Astrocyte of the cerebellum (primary cell): ENCODE results near the gene PPP1R16B.

Source experiments
- DNase-seq: peaks from one replicate; pipeline ENCODE4 v3.0.0-alpha.2; 2011; ENCODE audit warnings: low read depth
- H3K4me3 ChIP-seq: 2 replicates; pipeline ENCODE4 v1.5.1; 2011; ENCODE audit warnings: mild to moderate bottlenecking, low read depth, low read length, moderate library complexity
- in situ Hi-C: cut with HindIII; loops from 2 replicates; pipeline ENCODE4 v1.10.0; 2017; ENCODE audit warnings: low sequenced_read_pairs
- TF ChIP-seq, protein P1 (sequence below): IDR thresholded peaks from 2 replicates; pipeline ENCODE4 v1.5.1; 2012; ENCODE audit warnings: low read length, low read depth, moderate library complexity, mild to moderate bottlenecking; ENCODE audit errors: missing control alignments

Gene PPP1R16B

GRCh38 chr20:38871560-38871953, 66.1 kb downstream of the PPP1R16B start:
- TF ChIP-seq, protein P1, sequence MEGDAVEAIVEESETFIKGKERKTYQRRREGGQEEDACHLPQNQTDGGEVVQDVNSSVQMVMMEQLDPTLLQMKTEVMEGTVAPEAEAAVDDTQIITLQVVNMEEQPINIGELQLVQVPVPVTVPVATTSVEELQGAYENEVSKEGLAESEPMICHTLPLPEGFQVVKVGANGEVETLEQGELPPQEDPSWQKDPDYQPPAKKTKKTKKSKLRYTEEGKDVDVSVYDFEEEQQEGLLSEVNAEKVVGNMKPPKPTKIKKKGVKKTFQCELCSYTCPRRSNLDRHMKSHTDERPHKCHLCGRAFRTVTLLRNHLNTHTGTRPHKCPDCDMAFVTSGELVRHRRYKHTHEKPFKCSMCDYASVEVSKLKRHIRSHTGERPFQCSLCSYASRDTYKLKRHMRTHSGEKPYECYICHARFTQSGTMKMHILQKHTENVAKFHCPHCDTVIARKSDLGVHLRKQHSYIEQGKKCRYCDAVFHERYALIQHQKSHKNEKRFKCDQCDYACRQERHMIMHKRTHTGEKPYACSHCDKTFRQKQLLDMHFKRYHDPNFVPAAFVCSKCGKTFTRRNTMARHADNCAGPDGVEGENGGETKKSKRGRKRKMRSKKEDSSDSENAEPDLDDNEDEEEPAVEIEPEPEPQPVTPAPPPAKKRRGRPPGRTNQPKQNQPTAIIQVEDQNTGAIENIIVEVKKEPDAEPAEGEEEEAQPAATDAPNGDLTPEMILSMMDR: no peak
- in situ Hi-C loops: no loop called here
- H3K4me3 ChIP-seq: no peak overlapping the region
- no peak for DNase-seq

- in situ Hi-C loops: no loop called here
- H3K4me3 ChIP-seq: no peak overlapping the region
- DNase-seq: no peak
- TF ChIP-seq, protein P1: no peak
Measured at GRCh38 chr20:38872036-38872435, 66.5 kb downstream of the PPP1R16B start.

- DNase-seq: no peak
- no peak overlapping the region for H3K4me3 ChIP-seq
- in situ Hi-C loops: no loop called here
- TF ChIP-seq, protein P1: no peak
Measured at GRCh38 chr20:38872491-38873049, 67.1 kb downstream of the PPP1R16B start.

GRCh38 chr20:38873050-38873581, 67.6 kb downstream of the PPP1R16B start:
- TF ChIP-seq, protein P1: no peak
- no peak overlapping the region for H3K4me3 ChIP-seq
- no peak for DNase-seq
- in situ Hi-C loops: no loop called here

GRCh38 chr20:38874460-38875174, 69.1 kb downstream of the PPP1R16B start:
- no peak overlapping the region for H3K4me3 ChIP-seq
- DNase-seq: no peak
- in situ Hi-C loops: no loop called here
- TF ChIP-seq, protein P1: no peak

DNA sequence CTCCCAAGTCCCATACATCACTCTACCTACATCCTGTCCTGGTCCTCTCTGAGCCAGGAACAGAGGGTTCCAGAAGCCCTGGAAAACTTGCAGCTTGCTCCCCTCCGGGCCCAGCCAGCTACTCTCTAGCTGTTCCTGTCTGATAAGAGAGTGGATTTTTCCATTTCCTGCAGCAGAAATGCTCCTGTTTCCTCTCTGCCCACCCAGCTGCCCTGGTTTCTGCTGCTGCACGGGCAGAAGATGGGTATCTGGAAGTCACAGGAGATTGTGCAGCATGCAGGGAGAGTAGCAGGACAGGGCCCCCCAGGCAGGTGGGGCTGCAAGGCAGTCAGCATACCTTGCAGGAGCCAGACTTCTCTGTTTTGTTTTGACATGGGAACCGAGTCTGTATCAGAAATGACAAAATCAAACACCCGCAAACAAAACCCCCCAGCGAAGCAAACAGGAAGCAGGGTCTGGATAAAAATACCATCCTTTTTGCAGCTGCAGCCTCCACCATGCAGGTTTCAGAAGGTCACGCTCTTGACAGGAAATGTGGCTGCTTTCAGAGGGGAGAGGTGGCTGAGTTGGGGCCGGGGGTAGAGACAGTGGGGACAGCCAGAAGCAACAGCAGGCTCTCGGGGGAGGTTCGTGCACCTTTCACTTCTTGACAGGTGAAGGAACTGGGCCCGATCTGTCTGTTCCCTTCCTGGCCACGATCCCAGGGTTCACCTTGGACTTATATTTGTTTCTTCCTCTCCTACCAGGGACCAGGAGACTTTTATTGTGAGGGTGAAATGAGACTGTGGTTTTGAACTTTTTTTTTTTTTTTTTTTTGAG, 69.9 kb downstream of the PPP1R16B start:
- no peak overlapping the region for H3K4me3 ChIP-seq
- TF ChIP-seq, protein P1: no peak
- in situ Hi-C loops: no loop called here
- DNase-seq: no peak
